ENCODE data around the gene HES3.

- TF ChIP-seq GATA3 (IDR thresholded peaks at IDR 0.05; ENCODE audit: low read depth, low read length) = no peak
- no peak for TF ChIP-seq GATA2 (IDR thresholded peaks at IDR 0.05; ENCODE audit: low read depth, low read length)
These were observed 10.6 kb upstream of the HES3 start for GRCh38 chr1:6233376-6233775.
